Measurements from ENCODE around the gene RPL7L1. TPM values are rescaled to one million over a fixed set of nuclear protein-coding genes. Genes with fewer than 3 reads are reported as not detected.
A peak's percentile ranks its signal among the peaks of the same experiment; 100 is the strongest.

Gene RPL7L1
- total and polyA plus RNA-seq, 2 of the 13 experiments (the other 11 are each of a cell fraction or from before 2014, with no cell fraction given): 51.6 to 179 TPM

GRCh38 chr6:42938987-42939809 lies 59.8 kb downstream of the RPL7L1 start (continued):
- TF ChIP-seq ZNF33A (CRISPR knock-in tag; IDR thresholded peaks at IDR 0.05; ENCODE audit: borderline replicate concordance) (no peak), ZNF761 (CRISPR knock-in tag; conservative IDR thresholded peaks at IDR 0.05) (peak; percentile 94), ZFP36L1 (CRISPR knock-in tag; IDR thresholded peaks at IDR 0.05) (no peak), PHF20 (CRISPR knock-in tag; IDR thresholded peaks at IDR 0.05) (peak; percentile 29; the same call in 1 of the 2 replicates), RCOR2 (CRISPR knock-in tag; IDR thresholded peaks at IDR 0.05) (peak; percentile 85), TARDBP (CRISPR knock-in tag; IDR thresholded peaks at IDR 0.05) (peak; percentile 94), ZNF136 (CRISPR knock-in tag; IDR thresholded peaks at IDR 0.05; ENCODE audit: low read depth) (no peak), CEBPZ (IDR thresholded peaks at IDR 0.05; ENCODE audit: low read length) (no peak), GABPB1 (CRISPR knock-in tag; IDR thresholded peaks at IDR 0.05) (peak; percentile 54), ZNF674 (CRISPR knock-in tag; IDR thresholded peaks at IDR 0.05; ENCODE audit: low read depth) (no peak), ZBTB14 (CRISPR knock-in tag; IDR thresholded peaks at IDR 0.05) (0 out of 2 replicates have a peak, but pooled peaks have one; percentile 17), ZBTB21 (CRISPR knock-in tag; IDR thresholded peaks at IDR 0.05) (no peak; the same call in 1 of the 2 replicates), ZBTB43 (CRISPR knock-in tag; conservative IDR thresholded peaks at IDR 0.05) (no peak; the same call in 1 of the 2 replicates), DDIT3 (CRISPR knock-in tag; IDR thresholded peaks at IDR 0.05) (no peak), ZNF354B (CRISPR knock-in tag; IDR thresholded peaks at IDR 0.05) (no peak), ZNF263 (CRISPR knock-in tag; IDR thresholded peaks at IDR 0.05) (peak; percentile 88), MLXIP (CRISPR knock-in tag; IDR thresholded peaks at IDR 0.05; ENCODE audit: borderline replicate concordance) (no peak), ZNF329 (CRISPR knock-in tag; IDR thresholded peaks at IDR 0.05; ENCODE audit: low read depth) (0 out of 2 replicates have a peak, but pooled peaks have one; percentile 25), RAD51 (IDR thresholded peaks at IDR 0.05; ENCODE audit: borderline replicate concordance) (no peak), SIN3B (IDR thresholded peaks at IDR 0.05; ENCODE audit: low read length) (no peak), ZNF235 (CRISPR knock-in tag; IDR thresholded peaks at IDR 0.05; ENCODE audit: borderline replicate concordance) (no peak)
